Effector memory CD4-positive, alpha-beta T cell (primary cell): ENCODE data around the gene OR5H2.

Source experiments
- DNase-seq, 3 donors: peaks; one replicate each; pipeline ENCODE4 v3.0.0-alpha.2; 2020
- H3K27ac ChIP-seq: 2 replicates; pipeline ENCODE4 v1.7.0; 2013; ENCODE audit warnings: mild to moderate bottlenecking, low read length, moderate library complexity; ENCODE audit not compliant: insufficient read depth, poor library complexity, severe bottlenecking
- H3K27me3 ChIP-seq: replicated peaks from 2 replicates; pipeline ENCODE4 v1.7.0; 2013; ENCODE audit warnings: mild to moderate bottlenecking, low read length; ENCODE audit not compliant: insufficient read depth, control insufficient read depth, poor library complexity, severe bottlenecking
- H3K36me3 ChIP-seq: 2 replicates; pipeline ENCODE4 v1.7.0; 2013; ENCODE audit warnings: mild to moderate bottlenecking, low read length, moderate library complexity; ENCODE audit not compliant: control insufficient read depth, insufficient read depth
- H3K4me1 ChIP-seq: 2 replicates; pipeline ENCODE4 v1.7.0; 2013; ENCODE audit warnings: low read length, mild to moderate bottlenecking; ENCODE audit not compliant: control insufficient read depth, insufficient read depth, poor library complexity, severe bottlenecking
- H3K4me3 ChIP-seq: 2 replicates; pipeline ENCODE4 v1.7.0; 2013; ENCODE audit warnings: low read length, low read depth, mild to moderate bottlenecking; ENCODE audit not compliant: insufficient read depth, poor library complexity, severe bottlenecking
- H3K9me3 ChIP-seq: 2 replicates; pipeline ENCODE4 v1.7.0; 2013; ENCODE audit warnings: mild to moderate bottlenecking, low read length, moderate library complexity; ENCODE audit not compliant: control insufficient read depth

OR5H2 gene

GRCh38 chr3:98328933-98329332 is 46.6 kb downstream of the OR5H2 start:
- no peak overlapping the region for H3K4me3 ChIP-seq
- H3K36me3 ChIP-seq: no peaks in the 10 kb centered on the region
- H3K27me3 ChIP-seq: no peaks in the 10 kb centered on the region
- no peaks in the 10 kb centered on the region for H3K4me1 ChIP-seq
- no peaks in the 10 kb centered on the region for H3K9me3 ChIP-seq
- DNase-seq: no peak
- no peak overlapping the region for H3K27ac ChIP-seq

- no peak overlapping the region for H3K27ac ChIP-seq
- H3K9me3 ChIP-seq: no peaks in the 10 kb centered on the region
- H3K4me1 ChIP-seq: no peaks in the 10 kb centered on the region
- H3K4me3 ChIP-seq: no peak overlapping the region
- DNase-seq: peak; percentile 6 to 29 (median 16)
- no peaks in the 10 kb centered on the region for H3K27me3 ChIP-seq
- H3K36me3 ChIP-seq: no peaks in the 10 kb centered on the region
Observed at GRCh38 chr3:98329392-98330124, 47.3 kb downstream of the OR5H2 start.

GRCh38 chr3:98331329-98331728 is 49.0 kb downstream of the OR5H2 start:
- Histone ChIP-seq H3K27me3 (no peaks in the 10 kb centered on the region), H3K36me3 (no peaks in the 10 kb centered on the region), H3K27ac (no peak overlapping the region), H3K4me3 (no peak overlapping the region), H3K4me1 (no peaks in the 10 kb centered on the region), H3K9me3 (no peaks in the 10 kb centered on the region)
- DNase-seq: no peak
